GM21528 (cell line): Measurements from ENCODE around the gene LLPH.

Experiments used
- ATAC-seq: cut with Tn5 transposase; IDR thresholded peaks from one replicate; pipeline ENCODE4 v1.9.1; 2021; ENCODE audit warnings: mild to moderate bottlenecking, moderate library complexity; ENCODE audit not compliant: unreplicated experiment, low FRiP score

The LLPH gene

DNA sequence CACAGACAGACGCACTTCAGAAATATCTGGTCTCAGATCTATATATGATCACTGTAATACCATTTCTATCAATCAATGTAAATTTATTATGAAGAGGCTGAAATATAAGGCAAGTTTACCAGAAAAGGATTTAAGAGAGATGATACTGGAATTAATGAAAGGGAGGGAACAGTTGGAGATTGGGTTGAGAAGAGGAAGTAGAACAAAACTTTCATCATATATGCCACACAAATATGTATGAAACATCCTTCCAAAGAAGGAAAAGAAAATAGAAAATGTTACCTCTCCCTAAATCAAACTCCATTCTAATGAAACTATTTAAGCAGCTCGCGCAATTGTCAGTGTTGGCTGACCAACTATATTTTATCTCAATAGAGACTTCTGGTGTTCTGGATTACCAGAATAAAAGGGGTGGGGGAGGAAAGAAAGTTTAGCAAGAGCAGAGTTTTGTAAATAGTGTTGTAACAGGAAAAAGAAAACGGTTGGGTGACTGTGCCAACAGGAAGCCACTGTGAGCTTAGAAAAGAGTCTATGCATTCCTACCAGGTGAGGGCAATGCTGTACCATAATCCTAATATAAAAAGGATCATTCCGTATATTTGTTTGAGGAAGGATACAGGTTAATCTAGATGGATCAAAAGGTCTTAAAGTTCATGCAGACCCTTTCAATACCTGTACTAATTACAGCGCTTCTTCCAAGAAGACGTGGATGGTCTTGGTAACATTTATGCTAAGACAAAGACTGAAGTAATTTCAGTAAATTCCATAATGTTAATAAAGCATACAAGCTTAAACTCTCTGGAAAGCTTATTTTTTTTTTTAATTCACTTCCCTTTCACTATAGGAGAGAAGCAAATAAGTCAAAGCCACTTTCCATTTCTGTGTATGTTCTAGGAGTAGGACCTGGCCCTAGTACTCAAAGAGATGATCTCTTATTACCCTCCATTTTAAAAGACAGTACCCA, 14.5 kb upstream of the LLPH start:
- no peak for ATAC-seq

GRCh38 chr12:66143868-66144267, 13.3 kb upstream of the LLPH start:
- ATAC-seq, result no peak

DNA sequence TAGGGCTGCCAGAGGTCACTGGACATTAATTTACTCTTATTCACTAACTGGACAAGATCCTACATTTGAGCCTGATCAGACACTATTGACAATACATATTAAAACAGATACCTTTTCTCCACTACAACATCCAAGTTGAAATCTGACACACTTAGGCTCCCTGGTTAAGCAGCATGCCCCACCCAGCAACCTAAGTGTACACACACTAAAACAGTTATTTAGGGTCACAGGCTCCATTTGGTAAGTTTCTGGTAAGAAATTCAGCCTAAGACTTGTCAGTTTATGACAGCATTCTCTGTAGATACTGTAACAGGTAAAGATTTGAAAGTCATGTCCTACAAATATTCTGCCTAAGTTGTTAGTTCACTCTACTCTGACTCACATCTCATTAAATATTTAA, 12.3 kb upstream of the LLPH start:
- ATAC-seq, result no peak

DNA sequence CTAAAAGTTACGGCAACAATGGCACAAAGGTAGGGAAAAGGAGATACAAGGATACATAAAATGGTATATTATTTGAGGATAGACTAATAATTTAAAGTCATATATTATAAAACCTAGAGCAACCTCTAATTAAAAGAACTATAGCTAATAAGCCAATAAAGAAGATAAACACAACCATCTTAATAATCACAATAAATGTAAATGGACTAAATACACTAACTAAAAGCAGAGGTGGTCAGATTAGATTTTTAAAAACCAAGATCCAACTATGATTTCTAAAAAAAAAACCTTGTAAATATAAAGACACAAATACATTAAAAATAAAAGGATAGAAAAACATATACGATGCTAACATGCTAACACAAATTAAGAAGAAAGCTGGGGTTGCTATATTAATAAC, 10.7 kb upstream of the LLPH start:
- ATAC-seq, result no peak

DNA sequence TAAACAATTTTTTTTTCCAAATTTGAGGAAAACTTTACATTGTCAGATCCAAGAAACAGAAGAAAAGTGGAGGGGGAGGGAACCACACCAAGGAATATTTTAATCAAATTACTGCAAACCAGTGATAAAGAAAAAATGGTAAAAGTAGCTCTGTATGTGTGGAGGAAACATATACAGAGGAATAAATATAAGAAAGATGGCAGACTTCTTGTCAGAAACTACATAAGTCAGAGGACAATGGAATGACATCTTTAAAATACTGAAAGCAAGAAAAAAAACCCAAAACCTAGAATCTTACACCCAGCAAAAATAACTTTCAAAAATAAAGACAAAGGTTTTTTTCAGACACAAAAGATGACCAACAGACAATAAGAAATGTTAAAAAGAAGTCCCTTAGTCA, 10.2 kb upstream of the LLPH start:
- no peak for ATAC-seq

DNA sequence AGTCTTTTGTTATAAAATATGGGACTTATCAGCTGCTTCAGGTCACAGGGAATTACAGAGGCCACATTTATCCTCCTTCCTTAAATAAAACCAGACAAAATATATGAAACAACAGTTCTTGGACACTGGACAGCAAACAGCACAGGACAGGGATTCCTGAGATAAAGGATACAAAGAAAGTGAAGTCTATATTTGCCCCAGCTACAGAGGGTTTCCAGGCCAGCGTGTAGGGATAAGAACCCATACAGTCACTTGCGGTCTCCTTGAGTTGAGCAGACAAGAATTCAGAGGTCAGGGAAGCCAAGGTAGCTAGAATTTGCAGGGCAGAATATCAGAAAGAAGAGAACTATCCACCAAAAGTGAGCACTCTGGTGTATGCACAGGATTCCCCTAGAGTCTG, 8.8 kb upstream of the LLPH start:
- ATAC-seq, result no peak

DNA sequence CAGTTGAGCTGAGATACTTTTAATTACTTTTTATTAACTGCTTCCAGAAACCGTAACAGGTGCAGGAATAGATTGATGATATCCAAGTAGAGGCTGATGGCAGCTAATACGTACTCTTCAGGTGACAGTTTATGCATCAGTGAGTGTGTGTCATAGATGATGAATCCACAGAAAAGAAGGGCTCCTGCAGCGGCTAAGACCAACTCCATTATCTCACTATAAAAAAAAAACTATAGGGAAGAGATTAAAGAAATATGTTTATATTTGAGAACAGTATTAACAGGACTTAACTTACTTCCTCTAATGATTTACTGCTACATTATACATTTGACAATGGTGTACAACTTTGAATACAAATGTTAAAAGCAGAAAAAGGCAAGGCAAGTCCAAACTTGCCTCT, 7.4 kb upstream of the LLPH start:
- no peak for ATAC-seq

DNA sequence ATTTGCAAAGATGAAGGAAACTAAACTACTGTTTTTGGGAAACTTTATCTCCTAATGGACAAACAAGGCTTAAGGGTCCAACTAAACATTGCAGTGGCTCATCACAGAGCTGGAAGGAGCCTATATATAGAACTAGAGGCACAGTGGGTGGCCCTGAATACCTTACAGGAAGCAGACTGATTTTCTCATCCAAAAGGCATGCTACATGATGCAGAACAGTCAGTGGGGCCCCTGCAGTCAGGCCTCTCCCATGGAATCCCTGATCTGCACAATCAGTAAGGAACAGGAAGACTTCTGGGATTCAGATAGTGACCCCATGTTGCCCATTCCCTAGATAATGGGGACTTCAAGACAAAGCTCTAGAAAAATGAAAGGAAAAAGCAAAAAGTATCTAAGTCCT, 1.9 kb upstream of the LLPH start:
- no peak for ATAC-seq

- peak; percentile 7 for ATAC-seq
These were observed 628 bp upstream of the LLPH start for GRCh38 chr12:66131067-66131688.

DNA sequence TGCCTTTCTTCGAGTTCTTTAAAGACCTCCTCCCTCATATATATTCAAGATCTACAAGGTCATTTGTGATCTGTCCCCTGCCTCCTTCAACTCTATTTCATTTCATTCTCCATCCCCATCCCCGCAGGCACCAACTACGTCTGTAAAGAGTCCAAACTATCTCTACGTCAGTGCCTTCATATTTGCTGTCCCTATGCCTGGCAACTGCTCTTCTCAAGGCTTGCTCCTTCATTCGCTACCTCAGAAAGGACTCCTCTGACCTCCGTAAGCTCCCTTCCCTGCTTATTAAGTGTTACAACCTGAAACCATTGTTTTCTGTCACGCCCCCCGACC, 650 bp downstream of the LLPH start:
- ATAC-seq, result no peak

DNA sequence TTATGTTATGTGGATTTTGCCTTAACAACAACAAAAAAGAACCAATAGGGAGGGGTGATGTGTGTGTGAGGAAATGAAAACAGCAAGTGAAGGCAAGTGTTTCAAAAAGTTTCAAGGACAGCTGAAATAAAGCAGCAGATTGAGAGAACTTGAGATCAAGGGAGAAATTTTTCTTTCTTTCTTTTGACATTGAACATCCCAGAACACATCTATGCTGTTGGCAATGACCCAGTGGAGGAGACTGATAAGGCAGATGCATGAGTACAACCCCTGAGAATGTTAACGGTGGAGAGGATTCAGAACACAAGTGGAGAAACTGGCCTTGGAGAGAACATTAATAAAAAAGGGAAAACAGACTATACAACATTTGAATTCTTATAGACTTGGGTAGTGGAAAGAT, 2.9 kb downstream of the LLPH start:
- ATAC-seq, result no peak

DNA sequence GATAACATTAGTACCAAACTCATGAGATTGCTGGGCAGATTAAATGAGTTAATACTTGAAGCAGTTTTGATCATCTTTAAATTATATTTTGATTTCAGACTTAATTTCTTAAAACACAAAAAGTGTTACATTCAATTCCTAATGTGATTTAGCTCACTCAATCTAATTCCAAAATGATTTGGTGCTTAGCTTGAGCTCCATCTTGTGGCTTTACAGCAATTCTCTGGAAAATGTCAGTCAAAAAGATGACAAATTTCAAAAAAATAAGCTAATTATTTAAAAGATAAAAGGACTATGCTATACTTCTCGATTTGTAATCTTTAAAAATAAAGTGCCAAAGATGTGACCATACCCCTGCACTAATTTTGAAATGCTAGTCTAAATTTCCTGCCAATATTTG, 10.1 kb downstream of the LLPH start:
- ATAC-seq, result no peak

DNA sequence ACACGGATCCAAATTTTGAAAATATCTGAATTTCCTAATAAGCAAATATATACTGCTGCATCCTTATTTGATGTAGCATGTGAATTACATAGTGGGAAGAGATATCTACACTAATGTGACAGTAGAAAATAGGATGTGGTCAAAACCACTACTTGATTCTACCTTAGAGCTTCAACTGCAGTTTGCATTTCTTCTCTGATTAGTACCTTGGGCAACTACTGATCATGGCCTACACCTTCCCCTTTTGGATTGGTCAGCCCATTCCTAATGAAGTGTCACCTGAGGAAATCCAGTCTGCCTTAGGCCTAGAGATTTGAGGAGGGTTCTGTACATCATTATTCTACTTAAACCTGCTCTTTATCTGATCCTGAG, 10.7 kb downstream of the LLPH start:
- ATAC-seq, result peak; percentile 62

DNA sequence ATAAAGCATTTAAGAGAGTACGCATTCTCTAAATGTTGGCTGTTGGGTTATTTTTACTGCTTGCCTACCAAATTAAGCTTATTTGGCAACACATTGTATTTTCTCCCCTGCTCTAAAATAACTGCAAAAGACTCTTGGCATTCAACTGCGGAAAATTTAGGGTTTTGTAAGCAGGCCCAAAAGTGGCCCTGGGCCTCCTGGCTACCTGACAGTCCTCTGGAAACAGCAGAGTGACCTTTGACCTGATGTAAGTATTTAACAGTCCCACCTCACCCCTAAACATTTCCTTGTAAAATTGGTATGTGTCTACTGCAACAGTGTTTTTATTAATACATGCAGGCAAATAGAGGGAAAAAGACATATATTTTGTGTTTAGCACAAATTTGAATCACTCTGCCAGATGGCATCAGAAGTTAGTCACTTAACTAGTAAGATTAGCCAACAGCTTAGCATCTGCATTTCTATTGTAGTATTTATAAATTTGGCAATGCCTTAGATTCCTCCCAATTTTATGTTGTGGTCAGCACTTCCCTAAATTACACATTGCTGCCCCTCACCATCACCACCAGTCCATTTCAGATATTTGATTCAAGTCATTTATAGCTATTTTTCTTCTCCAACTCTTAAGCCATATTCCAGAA, 11.2 kb downstream of the LLPH start:
- no peak for ATAC-seq

DNA sequence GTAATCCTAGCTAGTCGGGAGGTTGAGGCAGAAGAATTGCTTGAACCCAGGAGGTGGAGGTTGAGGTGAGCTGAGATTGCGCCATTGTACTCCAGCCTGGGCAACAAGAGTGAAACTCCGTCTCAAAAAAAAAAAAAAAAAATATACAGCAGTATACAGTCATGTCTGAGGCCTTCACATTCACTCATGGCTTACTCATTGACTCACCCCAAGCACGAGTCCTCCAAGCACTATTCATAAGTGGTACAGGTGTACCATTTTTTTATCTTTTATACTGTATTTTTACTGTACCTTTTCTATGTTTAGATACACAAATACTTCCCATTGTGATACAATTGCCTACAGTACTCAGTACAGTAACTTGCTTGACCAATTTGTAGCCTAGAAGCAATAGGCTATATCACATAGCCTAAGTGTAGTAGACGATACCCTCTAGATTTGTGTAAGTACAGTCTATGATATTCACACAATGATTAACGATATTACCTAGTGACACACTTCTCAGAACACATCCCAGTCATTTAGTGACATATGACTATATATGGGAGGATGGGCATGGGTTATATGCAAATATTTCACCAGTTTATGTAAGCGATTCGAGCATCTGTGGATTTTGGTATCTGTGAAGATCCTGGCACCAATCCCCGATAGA, 12.2 kb downstream of the LLPH start:
- no peak for ATAC-seq

DNA sequence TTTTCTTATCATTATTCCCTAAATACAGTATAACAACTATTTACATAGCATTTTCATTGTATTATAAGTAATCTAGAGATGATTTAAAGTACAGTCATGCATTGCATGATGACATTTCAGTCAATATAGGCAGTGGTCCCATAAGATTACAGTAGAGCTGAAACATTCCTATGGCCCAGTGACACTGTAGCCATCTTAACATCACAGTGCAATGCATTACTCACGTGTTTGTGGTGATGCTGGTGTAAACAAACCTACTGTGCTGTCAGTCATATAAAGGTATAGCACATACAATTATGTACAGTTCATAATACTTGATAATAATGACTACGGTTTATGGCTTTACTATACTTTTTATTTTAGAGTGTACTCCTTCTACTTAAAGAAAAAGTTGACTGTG, 13.3 kb downstream of the LLPH start:
- ATAC-seq, result no peak

- no peak for ATAC-seq
These were observed 15.4 kb downstream of the LLPH start for GRCh38 chr12:66115071-66115600.

DNA sequence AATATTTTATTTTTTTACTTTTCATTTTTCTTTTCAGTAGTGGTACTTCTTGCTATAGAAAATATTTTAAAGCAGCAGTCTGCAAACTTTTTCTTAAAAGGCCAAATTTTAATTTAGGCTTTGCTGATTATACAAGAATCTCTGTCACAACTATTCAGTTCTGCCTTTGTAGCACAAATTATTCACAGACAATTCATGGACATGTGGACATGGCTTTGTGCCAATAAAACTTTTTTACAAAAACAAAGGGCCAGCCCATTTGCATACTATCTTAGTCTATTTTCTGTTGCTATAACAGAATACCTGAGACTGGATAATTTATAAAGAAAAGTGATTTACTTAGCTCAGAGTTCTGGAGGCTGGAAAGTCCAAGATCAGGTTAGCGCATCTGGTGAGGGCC, 17.1 kb downstream of the LLPH start:
- no peak for ATAC-seq

- ATAC-seq, result no peak
These were observed 18.9 kb downstream of the LLPH start for GRCh38 chr12:66111605-66112004.

DNA sequence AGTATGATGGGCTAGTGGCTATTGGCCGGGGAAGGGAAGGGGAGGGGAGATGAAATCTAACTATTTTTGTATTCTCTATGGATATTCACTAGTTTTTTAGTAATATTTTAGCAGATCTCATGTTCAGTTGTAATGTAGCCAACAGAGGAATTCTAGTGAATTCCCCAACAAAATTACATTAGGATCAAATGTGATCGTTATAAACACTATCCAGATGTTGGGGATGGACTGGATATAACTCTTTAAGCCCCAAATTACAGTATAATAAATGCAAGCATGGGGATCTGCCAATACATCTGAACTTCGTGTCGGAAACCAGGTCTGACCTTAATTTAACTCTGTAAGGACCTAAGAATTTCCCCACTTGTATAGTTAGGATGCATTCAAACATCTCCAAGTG, 21.5 kb downstream of the LLPH start:
- no peak for ATAC-seq

GRCh38 chr12:66108386-66108785, 22.2 kb downstream of the LLPH start:
- ATAC-seq, result no peak
